KG1 (cell line): ENCODE data around the gene FAM186B.

Source experiments
- DNase-seq: peaks from one replicate; lab custom pipeline; 2025; lab: John Stamatoyannopoulos, UW

FAM186B gene

DNA sequence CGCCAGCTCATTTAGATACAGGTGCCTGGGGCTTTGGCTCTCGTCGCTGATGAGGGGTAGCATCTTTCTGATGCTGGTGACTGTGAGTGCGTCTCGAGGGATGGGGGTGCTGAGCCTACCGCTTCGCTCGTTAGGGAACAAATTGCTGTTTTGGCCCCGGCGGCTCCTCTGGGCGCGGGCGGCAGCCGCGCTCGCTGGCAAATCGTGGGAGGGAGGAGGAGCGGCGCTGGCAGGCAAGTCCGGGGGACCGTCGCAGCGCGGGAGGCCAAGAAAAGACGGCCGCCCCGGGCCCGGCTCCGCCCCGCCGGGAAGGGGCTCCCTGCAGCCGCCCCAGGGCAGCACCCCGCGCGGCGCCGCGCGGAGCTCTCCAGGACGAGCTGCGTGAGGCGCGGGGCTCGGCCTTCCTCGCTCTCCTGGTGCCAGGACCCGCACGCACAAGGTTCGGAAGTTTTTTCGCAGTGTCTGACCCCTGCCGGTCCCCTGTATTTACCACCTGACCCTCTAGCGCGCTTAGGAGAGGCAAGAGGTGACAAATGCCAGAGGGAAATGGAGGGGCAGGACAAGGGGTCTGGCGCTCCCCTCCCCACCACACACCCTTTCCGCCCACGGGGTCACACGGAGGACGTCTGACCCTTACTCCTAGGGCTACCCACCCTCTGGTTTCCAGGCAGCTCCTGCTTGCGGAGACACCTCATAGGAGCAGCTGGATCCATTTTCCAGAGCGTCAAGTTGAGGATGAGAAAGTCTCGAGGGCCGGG lies 67.5 kb downstream of the FAM186B start:
- DNase-seq, result no peak
